A673 (cell line): ENCODE results near the gene MIER2.

Source experiments
- CTCF ChIP-seq: fragments of 300-800, 200-600 bp; sonication (generic); conservative IDR thresholded peaks from 2 replicates; pipeline ENCODE4 v1.5.1; 2017; ENCODE audit warnings: low read depth, mild to moderate bottlenecking, antibody characterized with exemption, low read length, moderate library complexity, mixed read lengths
- EZH2 ChIP-seq: fragments of 200-600 bp; sonication (generic); IDR thresholded peaks from 2 replicates; pipeline ENCODE4 v1.6.1; 2017; ENCODE audit warnings: borderline replicate concordance, low read depth, mild to moderate bottlenecking, mixed read lengths, antibody characterized with exemption, low read length; ENCODE audit not compliant: poor library complexity, severe bottlenecking

- TF ChIP-seq CTCF (no peak), EZH2 (no peak)
Observed at GRCh38 chr19:351976-352625, 7.5 kb upstream of the MIER2 start.
